Panc1 (cell line): ENCODE data around the gene OR52B6.

ENCODE experiments used
- CTCF ChIP-seq: fragments of 450-650 bp; IDR thresholded peaks from 2 replicates; pipeline ENCODE4 v1.5.1; 2017; ENCODE audit warnings: mild to moderate bottlenecking
- POLR2AphosphoS5 ChIP-seq: IDR thresholded peaks from 2 replicates; pipeline ENCODE4 v1.6.1; 2012; ENCODE audit warnings: mild to moderate bottlenecking, low read depth, low read length, moderate library complexity
- TCF7L2 ChIP-seq: IDR thresholded peaks from 2 replicates; pipeline ENCODE4 v1.6.1; 2011; ENCODE audit warnings: mild to moderate bottlenecking, low read depth, low read length, inconsistent platforms

GRCh38 chr11:5611627-5612026 lies 30.9 kb downstream of the OR52B6 start:
- peak; percentile 41 for TF ChIP-seq CTCF
- no peak for TF ChIP-seq POLR2AphosphoS5
- TF ChIP-seq TCF7L2: no peak
